ENCODE results near the gene CD46. TPM values are rescaled to one million over a fixed set of nuclear protein-coding genes. Genes with fewer than 3 reads are reported as not detected.

CD46 gene
- total and polyA plus RNA-seq, 9 donors: 78.8 to 165 (median 121) TPM

DNA sequence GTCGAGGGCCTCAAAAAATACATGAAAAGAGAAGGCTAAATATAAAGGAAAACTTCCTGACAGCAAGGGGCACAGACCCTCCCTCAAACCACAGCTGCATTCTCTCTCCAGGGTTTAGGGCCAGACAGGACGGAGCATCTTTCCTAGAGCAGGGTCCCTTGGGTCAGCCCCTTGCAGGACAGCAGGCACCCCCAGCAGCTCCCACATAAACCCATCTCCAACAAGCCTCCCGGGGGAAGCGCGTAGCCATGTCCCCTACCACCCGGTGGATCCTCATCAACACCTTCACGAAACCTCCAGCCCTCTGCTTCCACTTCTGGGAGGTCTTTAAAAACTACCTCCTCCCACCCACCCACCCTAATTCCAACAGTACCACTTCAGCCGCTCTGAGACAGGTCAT, 59.5 kb downstream of the CD46 start:
- no peak for DNase-seq
- no peaks in the 10 kb centered on the region for H3K9me3 ChIP-seq
- H3K4me1 ChIP-seq (ENCODE audit: insufficient read depth): peaks cover 43% of the 10 kb centered on the region
- no peak overlapping the region for H3K4me3 ChIP-seq
- 84 to 89% (median 84%) methylated on average over 8 of the region's 8 CpGs for WGBS, 3 donors
- TF ChIP-seq POLR2A (IDR thresholded peaks at IDR 0.05) (no peak), EP300 (IDR thresholded peaks at IDR 0.05) (no peak)
- TF ChIP-seq, protein P1, sequence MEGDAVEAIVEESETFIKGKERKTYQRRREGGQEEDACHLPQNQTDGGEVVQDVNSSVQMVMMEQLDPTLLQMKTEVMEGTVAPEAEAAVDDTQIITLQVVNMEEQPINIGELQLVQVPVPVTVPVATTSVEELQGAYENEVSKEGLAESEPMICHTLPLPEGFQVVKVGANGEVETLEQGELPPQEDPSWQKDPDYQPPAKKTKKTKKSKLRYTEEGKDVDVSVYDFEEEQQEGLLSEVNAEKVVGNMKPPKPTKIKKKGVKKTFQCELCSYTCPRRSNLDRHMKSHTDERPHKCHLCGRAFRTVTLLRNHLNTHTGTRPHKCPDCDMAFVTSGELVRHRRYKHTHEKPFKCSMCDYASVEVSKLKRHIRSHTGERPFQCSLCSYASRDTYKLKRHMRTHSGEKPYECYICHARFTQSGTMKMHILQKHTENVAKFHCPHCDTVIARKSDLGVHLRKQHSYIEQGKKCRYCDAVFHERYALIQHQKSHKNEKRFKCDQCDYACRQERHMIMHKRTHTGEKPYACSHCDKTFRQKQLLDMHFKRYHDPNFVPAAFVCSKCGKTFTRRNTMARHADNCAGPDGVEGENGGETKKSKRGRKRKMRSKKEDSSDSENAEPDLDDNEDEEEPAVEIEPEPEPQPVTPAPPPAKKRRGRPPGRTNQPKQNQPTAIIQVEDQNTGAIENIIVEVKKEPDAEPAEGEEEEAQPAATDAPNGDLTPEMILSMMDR (IDR thresholded peaks at IDR 0.05): no peak
- H3K27ac ChIP-seq: no peak overlapping the region
- intact Hi-C loops (cut with DNase I): no loop called here
- no peaks in the 10 kb centered on the region for H3K27me3 ChIP-seq
- H3K36me3 ChIP-seq: no peaks in the 10 kb centered on the region

DNA sequence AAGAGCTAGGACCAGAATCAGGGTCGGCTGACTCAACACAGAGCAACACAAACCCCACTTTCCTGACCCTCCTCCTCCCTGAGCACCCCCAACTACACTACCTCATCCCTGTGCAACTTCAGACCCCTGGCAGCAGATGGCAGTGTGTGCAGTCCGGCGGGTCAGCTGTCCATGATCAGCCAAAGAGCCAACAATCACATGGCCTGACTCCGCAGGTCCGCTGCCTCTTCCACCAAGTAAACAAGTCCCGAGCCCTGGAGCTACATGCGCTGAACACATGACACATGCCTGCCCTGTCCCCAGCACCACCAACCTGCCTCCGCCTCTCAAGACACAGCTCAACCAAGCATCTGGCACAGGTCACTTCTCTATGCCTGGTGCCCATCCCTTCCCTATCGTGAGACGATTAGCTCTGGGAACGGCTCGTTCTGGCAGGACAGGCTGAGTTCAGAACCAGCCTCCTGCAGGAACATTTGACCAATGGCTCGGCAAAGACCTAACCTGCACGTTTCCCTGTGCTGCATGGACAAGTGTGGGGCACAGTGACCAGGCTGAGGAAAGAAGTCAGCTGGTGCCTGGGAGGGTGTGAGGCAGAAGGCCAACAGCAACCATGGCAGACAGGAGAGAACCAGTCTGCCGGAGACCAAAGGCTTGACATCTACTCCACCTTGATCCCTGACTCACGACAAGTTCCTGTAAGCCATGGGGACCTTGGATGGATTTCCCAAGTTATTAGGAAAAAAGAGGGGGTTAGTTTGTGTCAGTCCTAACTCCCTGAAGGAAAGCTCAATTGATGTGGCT, 60.3 kb downstream of the CD46 start:
- Histone ChIP-seq H3K4me3 (no peak overlapping the region), H3K9me3 (no peaks in the 10 kb centered on the region), H3K4me1 (ENCODE audit: insufficient read depth) (peaks cover 47% of the 10 kb centered on the region), H3K27me3 (no peaks in the 10 kb centered on the region), H3K36me3 (no peaks in the 10 kb centered on the region), H3K27ac (peak overlapping the region; percentile 36 to 45)
- 75 to 83% (median 76%) methylated on average over 16 of the region's 16 CpGs for WGBS, 3 donors
- no peak for TF ChIP-seq POLR2A (IDR thresholded peaks at IDR 0.05)
- TF ChIP-seq, protein P1 (IDR thresholded peaks at IDR 0.05): peak in 1 of 3 donors; percentile 35
- intact Hi-C loops (cut with DNase I): no loop called here
- peak; percentile 52 to 69 (median 61) for DNase-seq

DNA sequence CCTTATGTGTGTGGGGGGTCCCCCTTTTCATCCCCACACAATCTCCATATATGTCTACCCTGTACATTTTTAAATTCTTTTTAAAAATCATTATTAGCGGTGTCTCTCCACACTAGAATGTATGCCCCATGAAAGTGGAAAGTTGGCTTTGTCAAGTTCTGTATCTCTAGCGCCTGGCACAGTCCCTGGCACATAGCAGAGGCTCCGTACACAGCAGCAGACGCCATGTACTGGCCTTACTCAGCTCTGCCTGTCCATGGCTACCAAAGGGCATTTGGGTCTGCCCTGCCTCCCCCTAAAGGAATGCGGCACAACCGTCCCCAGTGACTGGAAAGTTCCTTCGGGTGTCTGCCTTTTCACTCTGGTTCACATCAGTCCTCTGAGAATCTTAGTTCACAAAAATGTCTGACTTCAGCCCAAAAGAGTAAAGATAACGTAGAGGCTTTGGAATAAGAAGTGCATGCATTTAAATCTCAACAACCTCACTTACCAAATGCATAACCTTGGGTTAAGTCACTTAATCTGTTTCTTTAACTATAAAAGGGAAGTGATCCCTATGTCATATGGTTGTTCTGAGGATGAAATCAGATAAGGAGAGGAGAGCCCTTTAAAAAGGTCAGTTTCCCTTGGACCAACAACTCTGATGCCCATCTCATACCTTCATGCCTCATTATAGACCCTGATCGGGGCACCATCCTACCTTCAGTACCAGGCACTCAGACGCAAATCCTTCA, 61.1 kb downstream of the CD46 start:
- no peaks in the 10 kb centered on the region for H3K36me3 ChIP-seq
- peaks cover 51% of the 10 kb centered on the region for H3K4me1 ChIP-seq (ENCODE audit: insufficient read depth)
- H3K4me3 ChIP-seq: no peak overlapping the region
- WGBS, 3 donors: 82 to 91% (median 84%) methylated on average over 10 of the region's 10 CpGs
- H3K9me3 ChIP-seq: no peaks in the 10 kb centered on the region
- H3K27ac ChIP-seq: peak overlapping the region; percentile 36 to 45
- no peak for DNase-seq
- intact Hi-C loops (cut with DNase I): no loop called here
- no peak for TF ChIP-seq POLR2A (IDR thresholded peaks at IDR 0.05)
- TF ChIP-seq EP300 (IDR thresholded peaks at IDR 0.05): no peak
- TF ChIP-seq, protein P1 (IDR thresholded peaks at IDR 0.05): no peak
- H3K27me3 ChIP-seq: no peaks in the 10 kb centered on the region

DNA sequence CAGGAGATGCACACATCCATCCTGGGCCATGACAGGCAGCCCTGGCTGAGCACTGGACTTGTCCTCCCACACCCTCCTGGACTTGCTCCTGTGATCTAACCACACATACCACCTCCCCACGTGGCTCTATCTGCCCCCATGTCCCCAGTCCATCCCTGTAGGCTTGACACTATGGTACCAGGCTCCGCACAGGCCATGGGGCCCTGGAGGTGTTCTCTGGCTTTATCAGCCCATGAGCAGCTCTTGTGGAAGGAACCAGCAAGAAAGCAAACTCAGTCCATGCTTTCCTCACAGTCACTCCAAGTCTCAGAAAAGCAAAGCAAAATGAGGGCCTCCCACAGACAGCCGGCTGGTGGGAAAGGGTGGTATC, 61.6 kb downstream of the CD46 start:
- DNase-seq: no peak
- Histone ChIP-seq H3K27ac (peak overlapping the region in 1 of 2 donors; percentile 19), H3K9me3 (no peaks in the 10 kb centered on the region), H3K4me3 (no peak overlapping the region), H3K36me3 (no peaks in the 10 kb centered on the region), H3K27me3 (no peaks in the 10 kb centered on the region), H3K4me1 (ENCODE audit: insufficient read depth) (peaks cover 47% of the 10 kb centered on the region)
- intact Hi-C loops (cut with DNase I): no loop called here
- 66 to 75% (median 72%) methylated on average over 3 of the region's 3 CpGs for WGBS, 3 donors
- TF ChIP-seq, protein P1 (IDR thresholded peaks at IDR 0.05): no peak
- TF ChIP-seq EP300 (IDR thresholded peaks at IDR 0.05): no peak
- no peak for TF ChIP-seq POLR2A (IDR thresholded peaks at IDR 0.05)

All from ovary (tissue), 9 donors.